ENCODE data around the gene PEX5L. TPM values are rescaled to one million over a fixed set of nuclear protein-coding genes. Genes with fewer than 3 reads are reported as not detected.

The PEX5L gene
- total RNA-seq, 1 experiment from 2014 or later: not detected

DNA sequence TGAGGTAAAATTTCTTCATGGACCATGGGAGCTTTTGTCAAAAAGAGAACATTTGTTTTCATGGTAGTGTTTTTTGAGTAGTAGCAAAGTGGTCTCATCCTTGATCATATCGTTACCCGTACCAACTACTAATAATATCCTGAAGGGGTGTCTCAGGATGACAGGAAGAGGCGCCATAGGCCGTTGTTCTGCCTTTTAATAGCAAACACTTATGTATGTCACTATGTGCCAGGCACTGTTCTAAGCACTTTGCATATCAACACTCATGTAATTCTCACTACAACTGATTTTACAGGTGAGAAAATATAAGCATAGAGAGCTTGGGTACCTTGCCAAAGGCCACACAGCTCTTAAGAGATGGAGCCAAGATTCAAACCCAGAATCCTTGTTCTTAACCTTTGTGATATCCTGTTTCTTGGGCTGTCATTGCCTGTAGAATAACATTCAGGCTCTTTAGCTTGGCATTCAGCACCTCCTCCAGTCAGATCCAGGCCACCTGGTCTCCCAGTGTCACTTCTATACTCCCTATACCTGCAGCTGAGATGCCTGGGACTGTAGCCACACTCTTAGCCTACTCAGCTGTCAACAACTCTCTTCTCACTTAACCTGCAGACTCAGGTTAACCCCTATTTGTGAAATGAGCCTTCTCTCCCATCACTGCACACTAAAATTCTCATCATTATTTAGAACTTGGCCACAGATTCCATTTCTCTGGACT is 270.2 kb downstream of the PEX5L start:
- no peaks in the 10 kb centered on the region for H3K9me3 ChIP-seq (ENCODE audit: control insufficient read depth in 1 of 2, insufficient read depth in 1 of 2, low read depth in 1 of 2, low read length in 2 of 2)
- no peak overlapping the region for H3K4me2 ChIP-seq (ENCODE audit: low read length)
- H3K79me2 ChIP-seq (ENCODE audit: insufficient read depth, low read length): no peaks in the 10 kb centered on the region
- H3K9ac ChIP-seq (ENCODE audit: low read length): no peak overlapping the region
- BruUV-seq (replicated peaks): no TSS peak
- no peaks in the 10 kb centered on the region for H4K20me1 ChIP-seq (ENCODE audit: insufficient read depth)
- H2AFZ ChIP-seq (ENCODE audit: low read depth, low read length, poor library complexity, severe bottlenecking): no peak overlapping the region
- ATAC-seq (no peak), DNase-seq (ENCODE audit: low read depth, low spot score) (no peak)
- POLR2A ChIA-PET: no interaction called here
- no peaks in the 10 kb centered on the region for H3K9me2 ChIP-seq (ENCODE audit: insufficient read depth)
- H3K27ac ChIP-seq (ENCODE audit: low read depth, low read length): no peak overlapping the region
- no peaks in the 10 kb centered on the region for H3K4me1 ChIP-seq (ENCODE audit: control insufficient read depth in 1 of 2, insufficient read depth in 2 of 2, low read length in 2 of 2)
- CTCF ChIA-PET: no interaction called here
- no peak overlapping the region for H3K4me3 ChIP-seq (replicated peaks in 1 of 2; ENCODE audit: low read depth in 1 of 2, low read length in 2 of 2)
- H3K36me3 ChIP-seq (ENCODE audit: control insufficient read depth in 1 of 2, insufficient read depth in 2 of 2, low read length in 2 of 2): peaks cover 0 to 6% of the 10 kb centered on the region in 2 experiments; a peak in 3 of 4 replicates
- H3K27me3 ChIP-seq (ENCODE audit: insufficient read depth, low read length): no peaks in the 10 kb centered on the region
- RAD21 ChIA-PET (ENCODE audit: low non-redundant PET in 1 of 2, low total read pairs in 2 of 2, uncharacterized antibody in 2 of 2, unreplicated experiment in 2 of 2): no interaction called here
- TF ChIP-seq ELF1 (IDR thresholded peaks at IDR 0.05; ENCODE audit: borderline replicate concordance, low read depth) (no peak), SRF (IDR thresholded peaks at IDR 0.05; ENCODE audit: low read depth) (no peak), EZH2 (IDR thresholded peaks at IDR 0.05) (no peak), ZNF274 (IDR thresholded peaks at IDR 0.05; ENCODE audit: low read depth, low read length) (no peak), RAD21 (IDR thresholded peaks at IDR 0.05; ENCODE audit: low read depth) (no peak), EGR1 (IDR thresholded peaks at IDR 0.05; ENCODE audit: low read depth) (no peak), CEBPB (IDR thresholded peaks at IDR 0.05; ENCODE audit: low read depth) (no peak), POLR2A (IDR thresholded peaks at IDR 0.05; ENCODE audit: borderline replicate concordance, extremely low read depth, insufficient read depth, insufficient read length) (no peak)
- TF ChIP-seq, protein P1, sequence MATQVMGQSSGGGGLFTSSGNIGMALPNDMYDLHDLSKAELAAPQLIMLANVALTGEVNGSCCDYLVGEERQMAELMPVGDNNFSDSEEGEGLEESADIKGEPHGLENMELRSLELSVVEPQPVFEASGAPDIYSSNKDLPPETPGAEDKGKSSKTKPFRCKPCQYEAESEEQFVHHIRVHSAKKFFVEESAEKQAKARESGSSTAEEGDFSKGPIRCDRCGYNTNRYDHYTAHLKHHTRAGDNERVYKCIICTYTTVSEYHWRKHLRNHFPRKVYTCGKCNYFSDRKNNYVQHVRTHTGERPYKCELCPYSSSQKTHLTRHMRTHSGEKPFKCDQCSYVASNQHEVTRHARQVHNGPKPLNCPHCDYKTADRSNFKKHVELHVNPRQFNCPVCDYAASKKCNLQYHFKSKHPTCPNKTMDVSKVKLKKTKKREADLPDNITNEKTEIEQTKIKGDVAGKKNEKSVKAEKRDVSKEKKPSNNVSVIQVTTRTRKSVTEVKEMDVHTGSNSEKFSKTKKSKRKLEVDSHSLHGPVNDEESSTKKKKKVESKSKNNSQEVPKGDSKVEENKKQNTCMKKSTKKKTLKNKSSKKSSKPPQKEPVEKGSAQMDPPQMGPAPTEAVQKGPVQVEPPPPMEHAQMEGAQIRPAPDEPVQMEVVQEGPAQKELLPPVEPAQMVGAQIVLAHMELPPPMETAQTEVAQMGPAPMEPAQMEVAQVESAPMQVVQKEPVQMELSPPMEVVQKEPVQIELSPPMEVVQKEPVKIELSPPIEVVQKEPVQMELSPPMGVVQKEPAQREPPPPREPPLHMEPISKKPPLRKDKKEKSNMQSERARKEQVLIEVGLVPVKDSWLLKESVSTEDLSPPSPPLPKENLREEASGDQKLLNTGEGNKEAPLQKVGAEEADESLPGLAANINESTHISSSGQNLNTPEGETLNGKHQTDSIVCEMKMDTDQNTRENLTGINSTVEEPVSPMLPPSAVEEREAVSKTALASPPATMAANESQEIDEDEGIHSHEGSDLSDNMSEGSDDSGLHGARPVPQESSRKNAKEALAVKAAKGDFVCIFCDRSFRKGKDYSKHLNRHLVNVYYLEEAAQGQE (IDR thresholded peaks at IDR 0.05; ENCODE audit: low read depth): no peak
- TF ChIP-seq, protein P2, sequence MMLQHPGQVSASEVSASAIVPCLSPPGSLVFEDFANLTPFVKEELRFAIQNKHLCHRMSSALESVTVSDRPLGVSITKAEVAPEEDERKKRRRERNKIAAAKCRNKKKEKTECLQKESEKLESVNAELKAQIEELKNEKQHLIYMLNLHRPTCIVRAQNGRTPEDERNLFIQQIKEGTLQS (IDR thresholded peaks at IDR 0.05): no peak
- intact Hi-C loops (cut with micrococcal nuclease): no loop called here

All from HCT116 (cell line).